GM18873 (cell line): ENCODE results near the gene SOX4.
"Not testable (repeated sequence)": the region's sequence is repeated elsewhere in the genome, so short reads cannot be mapped to it uniquely, and the experiment has no call there.

Source experiments
- ATAC-seq: cut with Tn5 transposase; IDR thresholded peaks from one replicate; pipeline ENCODE4 v1.9.1; 2021; ENCODE audit warnings: mild to moderate bottlenecking, moderate library complexity, moderate number of reproducible peaks; ENCODE audit not compliant: unreplicated experiment, low FRiP score

Gene SOX4

DNA sequence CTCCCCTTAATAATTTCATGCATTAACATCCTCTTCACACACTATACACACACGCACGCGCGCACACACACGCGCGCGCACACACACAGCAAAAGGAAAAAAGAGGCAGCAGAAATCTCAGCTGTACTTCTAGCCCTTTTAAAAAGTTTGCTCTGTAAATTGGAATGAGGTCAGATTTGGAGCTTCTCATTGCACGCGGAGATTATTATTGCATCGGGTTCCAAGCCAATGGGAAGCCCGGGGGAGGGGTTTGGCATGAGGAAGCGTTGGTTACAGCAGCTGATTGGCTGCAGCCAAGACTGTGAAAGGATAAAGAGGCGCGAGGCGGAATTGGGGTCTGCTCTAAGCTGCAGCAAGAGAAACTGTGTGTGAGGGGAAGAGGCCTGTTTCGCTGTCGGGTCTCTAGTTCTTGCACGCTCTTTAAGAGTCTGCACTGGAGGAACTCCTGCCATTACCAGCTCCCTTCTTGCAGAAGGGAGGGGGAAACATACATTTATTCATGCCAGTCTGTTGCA, at the start of gene SOX4:
Gene SOX4, plus strand, starts transcription at position 340 of the 515 bp plus-strand sequence. CDS start 784 bp downstream, outside the sequence.
- ATAC-seq = peak; percentile 75

DNA sequence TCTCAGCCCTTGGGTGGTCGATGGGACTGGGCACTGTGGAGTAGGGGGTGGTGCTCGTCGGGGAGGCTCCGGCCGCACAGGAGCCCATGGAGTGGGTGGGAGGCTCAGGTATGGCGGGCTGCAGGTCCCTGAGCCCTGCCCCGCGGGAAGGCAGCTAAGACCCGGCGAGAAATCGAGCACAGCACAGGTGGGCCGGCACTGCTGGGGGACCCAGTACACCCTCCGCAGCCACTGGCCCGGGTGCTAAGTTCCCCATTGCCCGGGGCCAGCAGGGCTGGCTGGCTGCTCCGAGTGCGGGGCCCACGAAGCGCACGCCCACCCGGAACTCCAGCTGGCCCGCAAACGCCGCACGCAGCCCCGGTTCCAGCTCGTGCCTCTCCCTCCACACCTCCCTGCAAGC, 41.3 kb upstream of the SOX4 start:
- not testable (repeated sequence) for ATAC-seq

DNA sequence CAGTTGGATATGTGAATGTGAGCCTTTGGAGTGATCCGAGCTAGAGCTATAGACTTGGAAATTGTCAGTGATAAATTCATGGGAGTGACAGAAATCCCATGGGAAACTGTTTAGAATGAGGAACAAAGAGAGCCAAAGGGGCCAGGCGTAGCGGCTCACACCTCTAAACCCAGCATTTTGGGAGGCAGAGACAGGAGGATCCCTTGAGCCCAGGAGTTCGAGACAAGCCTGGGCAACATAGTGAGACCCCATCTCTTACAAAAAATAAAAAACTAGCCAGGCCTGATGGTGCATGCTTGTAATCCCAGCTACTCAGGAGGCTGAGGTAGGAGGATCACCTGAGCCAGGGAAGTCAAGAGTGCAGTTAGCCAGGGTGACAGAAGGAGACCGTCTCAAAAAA, 39.3 kb upstream of the SOX4 start:
- no peak for ATAC-seq

DNA sequence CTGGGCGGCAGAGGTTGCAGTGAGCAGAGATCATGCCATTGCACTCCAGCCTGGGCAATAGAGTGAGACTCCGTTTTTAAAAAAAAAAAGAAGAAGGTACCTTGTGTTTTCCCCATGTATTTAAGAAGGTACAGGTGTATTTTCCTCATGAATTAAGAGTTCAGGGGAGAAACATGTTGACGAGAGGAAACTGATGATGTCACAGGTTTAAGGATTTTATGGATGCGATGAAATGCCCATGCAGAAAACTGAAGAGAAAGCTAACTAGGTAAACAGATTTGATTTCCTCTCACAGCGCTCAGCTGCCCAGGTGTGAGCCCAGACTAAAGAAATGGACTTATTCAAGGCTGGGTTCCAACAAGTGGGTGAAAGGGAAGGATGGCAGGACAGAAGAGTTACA, 38.4 kb upstream of the SOX4 start:
- ATAC-seq = no peak

DNA sequence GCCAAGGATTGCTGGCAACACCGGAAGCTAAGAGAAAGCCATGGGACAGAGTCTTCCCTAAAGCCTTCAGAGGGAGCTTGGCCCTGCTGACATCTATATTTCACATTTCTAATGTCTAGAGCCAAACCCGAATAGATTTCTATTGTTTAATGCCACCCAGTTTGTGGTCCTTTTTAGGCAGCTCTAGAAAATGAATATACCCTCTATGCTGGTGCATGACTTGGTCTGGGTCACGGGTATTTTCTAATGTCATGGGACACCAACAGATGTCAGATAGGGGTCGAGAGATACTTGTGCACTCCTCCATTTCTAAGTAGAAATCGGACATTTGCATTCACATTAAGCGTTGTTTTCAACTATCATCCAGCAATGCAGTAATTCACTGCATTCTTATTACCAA, 37.0 kb upstream of the SOX4 start:
- no peak for ATAC-seq

DNA sequence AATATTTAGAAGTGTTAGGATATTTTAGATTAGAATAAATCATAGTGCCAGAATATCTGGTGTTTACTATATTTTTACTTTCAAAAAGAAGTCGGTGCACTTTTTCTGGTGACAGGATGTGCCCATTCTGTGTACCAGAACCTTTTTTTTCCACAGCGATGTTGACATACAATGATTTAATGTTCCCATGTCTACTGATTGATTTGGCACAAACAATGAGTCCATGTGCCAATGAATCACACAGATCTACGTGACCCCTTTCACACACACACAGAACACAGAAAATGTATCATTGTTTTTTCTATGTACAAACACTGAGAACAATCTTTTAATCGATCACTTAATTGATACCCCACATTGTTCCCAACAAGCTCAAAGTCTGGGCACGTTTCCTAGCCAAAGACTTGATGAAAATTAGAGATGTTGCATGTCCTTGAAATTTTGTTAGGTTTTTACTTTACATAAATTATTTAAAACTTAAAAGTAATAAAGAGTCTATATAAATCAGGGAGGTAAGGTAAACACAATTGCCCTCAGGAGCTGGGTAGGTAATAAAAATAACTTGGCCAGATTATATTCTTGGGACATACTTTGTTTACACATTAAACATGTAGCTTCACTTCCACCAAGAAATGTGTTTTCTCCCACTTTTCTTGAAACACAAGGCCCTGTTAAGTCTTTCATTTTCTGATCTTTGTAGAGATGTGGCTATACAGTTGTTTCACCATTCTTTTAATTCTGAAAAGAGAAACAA, 36.4 kb upstream of the SOX4 start:
- no peak for ATAC-seq

DNA sequence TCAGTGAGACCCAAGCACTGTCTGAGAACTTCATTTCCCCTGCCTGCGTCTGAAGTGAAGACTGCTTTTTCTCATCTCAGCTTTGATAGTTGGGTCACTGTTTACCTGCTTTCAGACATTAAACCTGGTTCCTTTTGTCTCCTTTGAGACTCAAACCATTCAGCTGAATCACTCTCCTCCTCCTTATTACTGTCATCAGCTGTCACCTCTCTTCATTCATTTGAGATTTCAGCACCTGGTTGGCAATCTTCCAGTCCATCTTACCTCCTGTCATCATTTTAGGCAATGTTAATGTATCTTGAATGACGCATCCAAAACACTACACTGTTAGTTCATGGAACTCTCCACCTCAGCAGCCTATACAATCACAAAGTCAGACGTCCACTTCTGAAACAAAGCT, 34.3 kb upstream of the SOX4 start:
- ATAC-seq = no peak

DNA sequence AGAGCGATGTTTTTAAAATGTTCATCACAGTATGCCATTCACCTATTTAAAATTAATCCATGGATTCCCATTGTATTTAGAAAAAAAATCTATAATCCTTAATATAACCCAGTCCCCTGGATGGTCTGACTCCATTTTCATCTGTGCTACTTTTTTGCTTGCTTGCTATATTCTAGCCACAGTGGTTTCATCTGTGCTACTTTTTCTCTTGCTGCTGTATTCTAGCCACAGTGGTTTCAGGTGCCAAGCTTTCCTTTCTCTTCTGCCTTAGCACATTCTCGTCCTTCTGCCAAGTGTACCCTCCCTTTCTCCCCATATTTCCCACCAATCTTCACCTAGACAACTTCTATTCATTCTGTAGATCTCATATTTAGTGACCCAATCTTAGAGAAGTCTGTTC, 33.3 kb upstream of the SOX4 start:
- no peak for ATAC-seq

DNA sequence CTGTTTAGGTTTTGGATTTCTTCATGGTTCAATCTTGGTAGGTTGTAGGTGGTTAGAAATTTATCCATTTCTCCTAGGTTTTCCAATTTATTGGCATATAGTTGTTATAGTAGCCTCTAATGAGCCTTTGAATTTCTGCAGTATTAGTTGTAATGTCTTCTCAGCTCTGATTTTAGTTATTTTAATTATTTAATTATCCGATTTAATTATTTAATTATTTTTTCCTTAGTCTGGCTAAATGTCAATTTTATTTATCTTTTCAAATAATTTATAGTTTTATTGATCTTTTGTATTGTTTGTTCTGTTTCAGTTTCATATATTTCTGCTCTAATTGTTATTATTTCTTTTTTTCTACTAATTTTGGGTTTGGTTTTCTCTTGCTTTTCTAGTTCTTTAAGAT, 28.1 kb upstream of the SOX4 start:
- no peak for ATAC-seq

DNA sequence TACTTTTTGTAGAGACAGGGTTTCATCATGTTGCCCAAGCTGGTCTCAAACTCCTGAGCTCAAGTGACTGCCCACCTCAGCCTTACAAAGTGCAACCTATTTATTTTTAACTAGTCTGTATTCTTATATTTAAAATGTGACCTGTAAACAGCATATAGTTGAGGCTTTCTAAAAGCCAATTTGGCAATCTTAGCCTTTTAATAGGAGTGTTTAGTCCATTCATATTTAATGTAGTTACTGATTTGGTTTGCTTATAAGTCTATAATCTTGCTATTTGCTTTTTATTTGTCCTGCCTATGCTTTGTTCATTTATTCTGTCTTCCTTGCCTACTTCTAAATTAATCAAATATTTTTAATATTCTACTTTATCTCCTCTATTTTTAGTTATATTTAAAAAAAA, 15.0 kb upstream of the SOX4 start:
- ATAC-seq = no peak

DNA sequence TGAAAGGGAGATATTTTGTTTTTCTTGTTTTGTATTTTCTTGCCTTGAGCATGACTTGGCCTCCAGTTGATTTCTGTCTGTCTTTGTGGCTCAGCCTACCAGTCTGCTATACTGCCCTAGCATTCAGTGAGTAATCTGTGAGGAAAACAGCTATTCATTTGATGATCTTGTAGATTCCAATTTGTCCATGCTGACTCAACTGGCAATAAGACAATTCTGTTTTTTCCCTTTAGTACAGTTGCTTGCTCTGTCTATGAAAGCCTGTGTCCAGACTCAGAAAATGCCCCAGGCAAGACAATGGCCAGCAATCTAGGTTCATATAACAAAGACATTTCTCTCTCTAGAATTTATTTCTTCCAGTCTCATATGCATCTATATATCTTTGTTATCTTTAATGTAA, 10.9 kb upstream of the SOX4 start:
- no peak for ATAC-seq

DNA sequence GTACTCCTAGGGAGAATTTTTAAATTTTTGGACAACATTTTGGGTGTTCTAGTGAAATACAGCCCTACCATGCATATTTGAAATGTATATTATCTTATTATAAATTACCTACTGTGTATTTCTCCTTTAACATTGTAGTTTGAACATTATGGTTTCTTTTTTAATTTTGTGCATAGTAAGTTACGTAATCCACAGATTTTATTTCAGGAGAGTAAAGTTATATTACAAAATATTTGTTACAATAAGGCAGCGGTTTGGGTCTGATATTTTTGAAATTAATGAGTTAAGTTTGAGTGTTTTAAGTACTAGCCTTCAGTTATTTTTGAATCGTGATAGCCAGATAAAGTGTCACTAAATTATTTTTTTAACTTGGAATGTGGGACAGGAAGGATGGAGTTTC, 7.3 kb upstream of the SOX4 start:
- no peak for ATAC-seq

DNA sequence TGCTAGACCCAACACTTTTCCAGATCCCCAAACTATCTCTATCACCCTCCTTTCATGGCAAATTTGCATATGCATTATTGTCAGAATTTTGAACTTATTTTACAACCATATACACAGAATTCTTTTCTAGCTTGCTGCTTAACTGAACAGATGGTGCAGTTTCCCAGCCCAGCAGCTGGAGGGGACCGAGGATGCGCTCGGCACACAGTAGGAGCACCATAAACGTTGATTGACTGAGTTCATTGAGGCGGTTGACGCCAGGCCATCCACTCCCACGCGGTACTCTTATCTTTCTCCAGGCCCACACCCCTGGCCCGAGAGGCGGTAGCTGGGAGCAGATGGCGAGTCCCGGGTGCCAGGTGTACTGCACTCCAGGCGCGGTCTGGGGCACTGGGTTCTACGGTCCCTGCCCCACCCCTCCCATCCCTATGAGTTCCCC, 6.8 kb upstream of the SOX4 start:
- no peak for ATAC-seq

DNA sequence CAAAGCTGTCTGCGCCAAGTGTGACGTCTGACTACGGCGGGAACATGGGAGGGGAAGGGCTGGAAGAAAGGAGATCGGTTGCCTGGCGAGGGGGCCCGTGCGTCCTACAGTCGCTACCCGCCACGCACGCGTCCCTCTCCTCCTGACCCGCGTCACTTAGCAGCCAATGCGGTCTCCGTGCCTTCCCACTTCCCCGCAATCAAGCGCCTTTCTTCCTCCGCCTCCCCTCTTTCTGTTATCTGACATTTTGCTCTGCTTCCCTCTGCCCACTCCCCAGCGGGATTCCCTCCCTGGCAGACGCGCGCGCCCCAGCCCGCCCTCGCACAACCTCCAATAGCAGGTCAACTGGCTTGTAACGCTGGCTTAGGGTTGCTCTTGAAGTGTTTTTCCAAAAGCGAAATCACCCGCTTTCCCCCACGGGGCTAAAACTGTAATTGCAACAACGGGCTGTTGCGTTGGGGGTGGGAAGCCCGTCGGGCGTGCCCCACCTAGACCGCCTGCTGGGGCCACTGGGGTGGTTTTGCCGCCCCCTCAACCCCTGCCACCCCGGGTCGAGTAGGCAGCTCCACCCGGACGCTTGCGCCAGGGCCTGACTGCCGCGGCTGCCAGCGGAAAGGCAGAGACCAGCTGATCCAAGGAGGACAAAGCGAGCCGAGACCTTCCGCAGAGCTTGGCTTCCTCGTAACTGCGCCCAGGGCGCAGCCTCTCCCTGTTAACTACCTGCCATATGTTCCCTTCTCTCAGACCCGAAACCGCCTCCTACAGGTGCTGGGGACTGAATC, 6.2 kb upstream of the SOX4 start:
- peak; percentile 36 for ATAC-seq

DNA sequence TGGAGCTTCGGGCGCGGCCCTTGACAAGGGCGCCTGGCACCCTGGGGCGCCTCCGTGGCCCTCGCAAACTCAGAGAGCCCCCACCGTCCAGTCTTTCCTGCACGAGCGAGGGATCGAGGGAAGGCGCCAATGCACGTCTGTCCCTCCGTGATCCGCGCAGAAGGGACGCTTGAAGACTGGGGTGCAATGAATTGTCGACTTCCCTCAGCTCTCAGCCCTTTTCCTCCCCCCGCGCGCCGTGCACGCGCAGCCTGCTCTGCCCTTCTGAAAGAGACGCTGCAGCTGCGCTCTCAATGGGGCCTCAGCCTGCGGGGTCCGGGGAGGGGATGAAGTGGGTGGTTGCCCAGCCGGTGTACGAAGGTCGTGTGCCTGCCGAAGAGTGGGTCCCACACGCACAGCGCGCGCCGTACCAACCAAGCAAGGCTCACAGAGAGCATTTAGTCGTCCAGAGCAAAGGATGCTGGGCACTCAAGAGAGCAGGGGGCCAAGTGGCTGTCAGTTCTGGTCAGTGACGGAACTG, 5.5 kb upstream of the SOX4 start:
- peak; percentile 28 for ATAC-seq

DNA sequence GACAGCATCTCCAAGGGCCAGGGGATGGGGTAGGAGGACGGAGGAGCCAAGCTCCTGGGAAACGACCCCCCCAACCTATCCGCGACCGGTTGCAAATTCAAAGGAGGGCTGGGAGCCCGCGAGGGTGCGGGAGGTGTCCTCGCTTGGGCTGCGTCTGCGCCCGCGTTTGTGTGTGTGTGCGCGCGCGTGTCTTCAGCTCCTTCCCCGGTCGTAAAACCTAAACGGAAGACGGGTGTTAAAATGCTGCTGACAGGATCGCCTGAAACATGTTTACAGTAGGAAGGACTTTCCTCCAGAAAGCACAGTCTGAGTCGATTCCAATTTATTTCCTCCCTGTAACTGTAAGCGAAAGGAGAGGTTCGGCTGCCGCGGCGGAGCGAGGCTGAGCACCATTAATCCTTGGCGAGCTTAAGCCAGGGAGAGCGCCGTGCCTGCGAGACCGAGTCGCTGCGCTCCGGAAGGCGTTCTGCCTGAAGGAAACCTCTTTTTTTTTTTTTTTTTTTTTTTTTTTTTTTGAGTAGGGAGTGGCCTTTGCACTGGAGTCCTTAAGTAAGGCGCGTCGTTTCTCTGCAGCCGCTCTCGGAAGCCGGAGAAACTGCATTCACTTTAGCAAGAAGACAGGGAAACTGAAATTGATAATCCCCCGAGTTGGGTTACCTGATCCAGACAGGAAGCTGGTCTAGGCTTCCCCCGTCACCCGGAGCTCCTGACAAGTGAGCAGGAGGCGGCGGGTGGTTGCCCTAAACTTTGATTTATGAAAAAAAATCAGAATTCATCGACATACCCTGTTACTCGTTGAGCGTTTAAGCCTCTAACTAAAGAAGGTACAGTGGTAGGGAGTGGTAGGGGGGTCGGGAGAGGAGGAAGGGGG, 4.8 kb upstream of the SOX4 start:
- ATAC-seq = peak; percentile 21

DNA sequence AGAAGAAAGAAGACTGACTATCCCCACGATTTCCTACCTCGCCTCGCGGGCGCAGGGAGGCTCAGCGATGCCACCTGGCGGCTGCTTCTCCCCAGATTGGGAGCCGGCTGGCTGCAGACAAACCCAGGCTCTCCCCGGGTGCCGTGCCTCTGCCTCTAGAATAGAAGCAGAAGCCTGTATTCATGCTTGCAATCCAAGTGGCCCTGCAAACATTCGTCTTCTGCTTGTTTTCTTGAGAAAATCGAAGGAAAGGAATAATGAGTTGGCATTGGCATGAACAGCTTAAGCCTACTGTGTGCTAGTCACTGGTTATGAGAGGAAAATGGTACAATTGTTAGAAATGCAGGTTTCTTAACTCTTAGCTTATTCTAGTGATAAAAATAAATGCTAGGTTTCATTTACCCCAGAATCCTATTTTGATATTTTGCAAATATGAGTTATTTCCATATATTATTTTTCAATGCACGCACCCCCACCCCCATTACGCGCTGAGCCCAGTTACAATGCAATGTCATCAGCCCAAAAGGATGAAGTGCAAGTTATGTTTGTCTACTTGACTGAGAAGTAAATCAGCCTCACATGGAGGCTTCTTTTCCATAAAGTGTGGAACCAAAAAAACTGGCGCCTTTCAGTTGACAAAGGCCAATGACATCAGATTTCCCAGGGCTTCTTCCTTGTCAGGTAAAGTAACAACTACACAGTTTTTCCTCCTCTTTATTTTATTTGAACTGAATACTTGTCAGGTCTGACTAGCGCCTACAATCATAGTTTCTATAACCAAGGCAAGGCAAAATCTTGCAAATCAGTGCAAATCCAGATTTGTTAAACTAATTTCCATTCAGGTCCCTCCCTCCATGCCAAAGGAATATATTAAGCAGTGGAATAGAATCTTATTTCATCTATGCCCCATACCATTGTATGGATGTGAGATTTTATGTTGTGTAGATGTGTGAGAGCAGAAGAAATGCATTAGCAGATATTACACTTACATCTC, 3.9 kb upstream of the SOX4 start:
- ATAC-seq = no peak

DNA sequence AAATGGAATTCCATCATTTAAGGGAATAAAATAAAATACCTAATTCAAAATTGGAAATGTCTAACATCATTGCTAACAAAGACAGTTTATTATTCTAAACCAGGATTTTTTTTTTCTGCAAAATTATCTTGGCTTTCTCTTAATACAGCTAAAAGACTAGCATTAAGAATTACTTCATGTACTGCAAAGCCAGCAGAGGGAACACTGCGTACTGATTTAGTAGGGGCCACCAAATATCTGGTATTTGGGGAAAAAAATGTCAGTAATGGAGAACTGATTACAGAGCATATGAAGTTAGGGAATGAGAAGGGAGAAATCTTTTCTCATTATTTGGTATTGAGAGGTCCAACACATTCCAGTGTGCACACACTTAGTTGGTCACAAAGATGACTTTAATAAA, 3.2 kb upstream of the SOX4 start:
- no peak for ATAC-seq

DNA sequence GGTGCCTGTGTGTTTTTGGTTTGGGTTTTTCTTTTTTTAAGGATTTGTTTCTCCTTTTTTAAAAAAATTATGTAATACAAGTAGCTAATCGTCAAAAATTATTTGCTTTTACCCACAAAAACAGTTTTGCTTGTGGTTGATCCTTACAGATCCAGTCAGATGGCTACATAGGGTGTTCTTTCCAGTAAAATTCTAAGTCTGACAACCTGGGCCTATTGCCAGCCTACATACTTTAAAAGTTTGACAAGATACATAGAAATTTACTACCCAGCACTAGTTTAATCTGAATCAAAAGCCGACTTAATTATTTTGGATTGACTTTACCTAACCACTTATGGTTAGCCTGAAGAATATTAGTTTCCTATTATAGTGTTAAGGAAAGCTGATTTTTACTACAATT, 2.1 kb upstream of the SOX4 start:
- ATAC-seq = no peak
